Thoracic aorta (tissue), 2 donors: ENCODE results near the gene GBF1. TPM values are rescaled to one million over a fixed set of nuclear protein-coding genes. Genes with fewer than 3 reads are reported as not detected.

Experiments
- ATAC-seq: fragments of 150-250 bp; one replicate; pipeline ENCODE4 v1.8.0; 2017; ENCODE audit warnings: low read depth; ENCODE audit not compliant: insufficient number of reproducible peaks, low FRiP score
- DNase-seq: peaks from one replicate; pipeline ENCODE4 v3.0.0-alpha.2; 2020; ENCODE audit warnings: low spot score
- H3K27ac ChIP-seq, 2 donors: fragments of 200-600 bp; sonication (generic); 1 replicate in 1 of 2; 2 replicates in 1 of 2; pipeline ENCODE4 v1.5.1; 2016; ENCODE audit warnings: mild to moderate bottlenecking in 2 of 2, moderate library complexity in 2 of 2
- H3K27me3 ChIP-seq: fragments of 200-600 bp; sonication (generic); replicated peaks from 2 replicates; pipeline ENCODE4 v1.6.0; 2016; ENCODE audit warnings: mild to moderate bottlenecking; ENCODE audit not compliant: insufficient read depth
- H3K36me3 ChIP-seq: fragments of 200-600 bp; sonication (generic); one replicate; pipeline ENCODE4 v1.5.1; 2016
- H3K4me1 ChIP-seq, 2 donors: fragments of 200-600 bp; sonication (generic); 1 replicate in 1 of 2; 2 replicates in 1 of 2; pipeline versions ENCODE4 v1.5.1 to v1.6.0; 2016; ENCODE audit warnings: low read depth in 2 of 2, mild to moderate bottlenecking in 1 of 2; ENCODE audit not compliant: control insufficient read depth in 1 of 2
- H3K4me3 ChIP-seq: fragments of 200-600 bp; sonication (generic); 2 replicates; pipeline ENCODE4 v1.5.1; 2016; ENCODE audit warnings: mild to moderate bottlenecking
- H3K9me3 ChIP-seq: fragments of 200-600 bp; sonication (generic); 2 replicates; pipeline ENCODE4 v1.5.1; 2016
- total RNA-seq, 2 donors: library from RNA; depleted of rRNA; stranded (reverse); fragments of >200 nt; gene quantifications; one replicate each; pipeline versions ENCODE4 v1.1.0 to v1.2.3, GENCODE V29; 2016
- TF ChIP-seq, protein P1 (sequence below): fragments of 200-600 bp; sonication (generic); IDR thresholded peaks from one replicate; pipeline ENCODE4 v1.5.1; 2019; ENCODE audit warnings: antibody characterized with exemption

GBF1 gene
- total RNA-seq, 2 donors from 2014 or later = 38.1 to 44.9 TPM

- H3K4me3 ChIP-seq = no peak overlapping the region
- peaks cover 6 to 11% of the 10 kb centered on the region in 2 donors for H3K4me1 ChIP-seq
- H3K9me3 ChIP-seq = no peaks in the 10 kb centered on the region
- no peak for DNase-seq
- TF ChIP-seq, protein P1, sequence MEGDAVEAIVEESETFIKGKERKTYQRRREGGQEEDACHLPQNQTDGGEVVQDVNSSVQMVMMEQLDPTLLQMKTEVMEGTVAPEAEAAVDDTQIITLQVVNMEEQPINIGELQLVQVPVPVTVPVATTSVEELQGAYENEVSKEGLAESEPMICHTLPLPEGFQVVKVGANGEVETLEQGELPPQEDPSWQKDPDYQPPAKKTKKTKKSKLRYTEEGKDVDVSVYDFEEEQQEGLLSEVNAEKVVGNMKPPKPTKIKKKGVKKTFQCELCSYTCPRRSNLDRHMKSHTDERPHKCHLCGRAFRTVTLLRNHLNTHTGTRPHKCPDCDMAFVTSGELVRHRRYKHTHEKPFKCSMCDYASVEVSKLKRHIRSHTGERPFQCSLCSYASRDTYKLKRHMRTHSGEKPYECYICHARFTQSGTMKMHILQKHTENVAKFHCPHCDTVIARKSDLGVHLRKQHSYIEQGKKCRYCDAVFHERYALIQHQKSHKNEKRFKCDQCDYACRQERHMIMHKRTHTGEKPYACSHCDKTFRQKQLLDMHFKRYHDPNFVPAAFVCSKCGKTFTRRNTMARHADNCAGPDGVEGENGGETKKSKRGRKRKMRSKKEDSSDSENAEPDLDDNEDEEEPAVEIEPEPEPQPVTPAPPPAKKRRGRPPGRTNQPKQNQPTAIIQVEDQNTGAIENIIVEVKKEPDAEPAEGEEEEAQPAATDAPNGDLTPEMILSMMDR = no peak
- ATAC-seq = no peak
- no peak overlapping the region for H3K27ac ChIP-seq
- H3K27me3 ChIP-seq = peaks cover 15% of the 10 kb centered on the region
- peaks cover under 1% of the 10 kb centered on the region for H3K36me3 ChIP-seq
Observed at GRCh38 chr10:102407425-102408130, 162.2 kb downstream of the GBF1 start.

DNA sequence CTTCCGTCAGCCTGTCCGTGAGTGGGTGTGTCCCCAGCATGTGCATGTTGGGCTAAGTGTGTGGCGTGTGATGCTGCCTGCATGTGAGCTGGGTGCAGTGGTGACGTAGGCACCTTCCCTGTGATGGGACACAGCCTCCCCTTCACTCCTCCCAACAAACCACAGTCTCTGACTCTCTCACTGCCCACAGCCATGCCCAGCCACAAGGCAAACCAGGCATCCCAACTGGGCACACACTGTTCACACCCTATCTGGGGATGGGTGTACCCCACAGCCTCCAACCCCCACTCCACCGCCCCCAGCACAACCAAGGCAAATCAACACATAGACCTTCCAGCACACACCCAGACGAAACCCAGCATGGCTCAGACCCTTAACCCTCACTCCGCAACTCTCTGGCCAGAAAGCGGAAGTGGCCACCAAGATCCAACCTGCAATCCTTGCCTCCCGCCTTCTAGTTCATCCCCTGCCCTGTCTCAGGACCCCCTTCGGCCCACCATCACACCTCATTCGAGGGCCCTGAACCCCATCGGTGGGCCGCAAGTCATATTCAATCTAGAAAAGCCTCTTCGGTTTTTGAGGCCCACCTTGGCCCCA, 162.9 kb downstream of the GBF1 start:
- Histone ChIP-seq H3K27ac (no peak overlapping the region), H3K36me3 (no peaks in the 10 kb centered on the region), H3K27me3 (peaks cover 15% of the 10 kb centered on the region), H3K9me3 (no peaks in the 10 kb centered on the region), H3K4me1 (peaks cover 6 to 11% of the 10 kb centered on the region in 2 donors), H3K4me3 (no peak overlapping the region)
- ATAC-seq = no peak
- DNase-seq = no peak
- TF ChIP-seq, protein P1 = no peak

GRCh38 chr10:102408728-102409603, 163.6 kb downstream of the GBF1 start:
- Histone ChIP-seq H3K4me1 (peaks cover 6 to 11% of the 10 kb centered on the region in 2 donors), H3K4me3 (peak overlapping the region; percentile 64), H3K36me3 (no peaks in the 10 kb centered on the region), H3K27me3 (peaks cover 15% of the 10 kb centered on the region), H3K27ac (no peak overlapping the region), H3K9me3 (no peaks in the 10 kb centered on the region)
- TF ChIP-seq, protein P1 = no peak
- ATAC-seq (no peak), DNase-seq (no peak)

DNA sequence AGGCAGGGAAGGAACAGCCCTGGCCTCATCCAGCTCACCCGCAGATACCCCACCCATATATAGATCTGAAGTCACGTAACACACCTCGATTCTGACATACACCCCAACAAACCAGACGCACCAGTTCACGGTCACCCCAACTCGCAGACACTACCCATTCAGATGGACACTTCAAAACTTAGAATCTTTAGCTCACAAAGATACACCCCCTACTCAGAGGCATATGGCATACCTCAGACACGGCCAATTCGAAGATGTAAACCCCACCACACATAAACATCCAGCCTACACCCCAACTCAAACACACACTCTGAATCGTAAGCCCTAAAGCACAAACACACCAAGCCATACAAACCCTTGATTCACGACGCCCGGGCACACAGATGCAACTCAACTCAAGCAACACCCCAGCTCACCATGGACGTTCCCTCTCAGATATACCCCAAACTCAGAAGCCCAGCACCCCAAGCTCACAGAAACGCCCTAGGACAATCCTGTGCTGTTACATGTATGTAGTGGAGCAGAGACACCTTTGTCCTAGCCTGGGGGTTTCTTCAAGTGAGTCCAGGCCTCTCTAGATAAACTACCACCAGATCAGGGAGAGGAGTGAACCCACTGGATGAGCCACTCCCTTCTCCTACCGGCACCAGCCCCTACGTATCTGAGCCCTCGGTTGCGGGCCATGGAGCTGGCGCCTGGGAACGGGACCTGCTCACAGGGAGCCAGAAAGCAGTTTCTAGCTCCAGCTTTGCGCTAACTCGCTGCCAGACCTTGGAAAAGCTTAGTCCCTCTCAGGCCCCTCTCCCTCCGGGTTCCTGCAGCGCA, 164.5 kb downstream of the GBF1 start:
- ATAC-seq = no peak
- Histone ChIP-seq H3K27ac (no peak overlapping the region), H3K27me3 (peaks cover 15% of the 10 kb centered on the region)

More for the DNA sequence above, 164.5 kb downstream of the GBF1 start:
- Histone ChIP-seq H3K9me3 (no peaks in the 10 kb centered on the region), H3K36me3 (no peaks in the 10 kb centered on the region), H3K4me1 (peaks cover 6 to 11% of the 10 kb centered on the region in 2 donors), H3K4me3 (peak overlapping the region; percentile 59)
- TF ChIP-seq, protein P1 = no peak
- DNase-seq = no peak
